Suprapubic skin (tissue), 4 donors: Measurements from ENCODE around the gene NAB1. TPM values are rescaled to one million over a fixed set of nuclear protein-coding genes. Genes with fewer than 3 reads are reported as not detected.

Source experiments
- DNase-seq, 2 donors: peaks; one replicate each; pipeline ENCODE4 v3.0.0-alpha.2; 2019; ENCODE audit warnings: low spot score in 2 of 2
- H3K27ac ChIP-seq: fragments of 200-600 bp; sonication (generic); one replicate; pipeline ENCODE4 v1.5.1; 2019
- H3K27me3 ChIP-seq: fragments of 200-600 bp; sonication (generic); one replicate; pipeline ENCODE4 v1.5.1; 2019
- H3K36me3 ChIP-seq: fragments of 200-600 bp; sonication (generic); one replicate; pipeline ENCODE4 v1.5.1; 2019
- H3K4me1 ChIP-seq: fragments of 200-600 bp; sonication (generic); one replicate; pipeline ENCODE4 v1.5.1; 2019
- H3K4me3 ChIP-seq: fragments of 200-600 bp; sonication (generic); one replicate; pipeline ENCODE4 v1.5.1; 2019; ENCODE audit warnings: mild to moderate bottlenecking
- H3K9me3 ChIP-seq: fragments of 200-600 bp; sonication (generic); one replicate; pipeline ENCODE4 v1.5.1; 2019
- CTCF ChIP-seq, 2 donors: fragments of 200-600 bp in 1 of 2; fragments of 450-650 bp in 1 of 2; sonication (generic) in 1 of 2; IDR thresholded peaks; one replicate each; pipeline ENCODE4 v1.5.1; 2016 to 2019; ENCODE audit warnings: antibody characterized with exemption in 2 of 2, mild to moderate bottlenecking in 1 of 2, moderate library complexity in 1 of 2
- EP300 ChIP-seq: sonication (generic); formaldehyde crosslinking; IDR thresholded peaks from one replicate; pipeline ENCODE4 v1.6.1; 2017; ENCODE audit warnings: antibody characterized with exemption
- POLR2A ChIP-seq, 2 donors: fragments of 450-650 bp; IDR thresholded peaks; one replicate each; pipeline ENCODE4 v1.6.1; 2017; ENCODE audit warnings: antibody characterized with exemption in 2 of 2, mild to moderate bottlenecking in 2 of 2, moderate library complexity in 2 of 2
- POLR2AphosphoS5 ChIP-seq, 3 donors: sonication (generic); formaldehyde crosslinking; IDR thresholded peaks; one replicate each; pipeline ENCODE4 v1.6.1; 2017; ENCODE audit warnings: antibody characterized with exemption in 3 of 3
- WGBS: methylation state at CpG from one replicate; pipeline ENCODE4 v1.1.5; 2018; 5-methylcytosine and 5-hydroxymethylcytosine counted together
- total RNA-seq, 4 donors: library from RNA; depleted of rRNA; stranded (reverse); fragments of >200 nt; gene quantifications; one replicate each; pipeline ENCODE4 v1.1.0, GENCODE V29; 2016

The NAB1 gene
- total RNA-seq, 4 donors from 2014 or later, result 83.3 to 116 (median 111) TPM

GRCh38 chr2:190666895-190667294 lies 18.0 kb downstream of the NAB1 start:
- Histone ChIP-seq H3K4me1 (peaks cover 27% of the 10 kb centered on the region), H3K27ac (no peak overlapping the region), H3K9me3 (no peaks in the 10 kb centered on the region), H3K4me3 (no peak overlapping the region), H3K27me3 (no peaks in the 10 kb centered on the region), H3K36me3 (peaks cover 24% of the 10 kb centered on the region)
- WGBS, result 38% methylated on average over 1 of the region's 1 CpG
- no peak for DNase-seq
- TF ChIP-seq POLR2A (IDR thresholded peaks at IDR 0.05) (no peak), POLR2AphosphoS5 (IDR thresholded peaks at IDR 0.05) (no peak), EP300 (no peak), CTCF (IDR thresholded peaks at IDR 0.05) (no peak)

- peaks cover 37% of the 10 kb centered on the region for H3K36me3 ChIP-seq
- TF ChIP-seq POLR2AphosphoS5 (IDR thresholded peaks at IDR 0.05) (no peak), CTCF (IDR thresholded peaks at IDR 0.05) (no peak), POLR2A (IDR thresholded peaks at IDR 0.05) (no peak), EP300 (no peak)
- no peaks in the 10 kb centered on the region for H3K27me3 ChIP-seq
- H3K27ac ChIP-seq, result no peak overlapping the region
- DNase-seq, result no peak
- peaks cover 9% of the 10 kb centered on the region for H3K4me1 ChIP-seq
- H3K4me3 ChIP-seq, result no peak overlapping the region
- no peaks in the 10 kb centered on the region for H3K9me3 ChIP-seq
Measured at GRCh38 chr2:190668892-190669291, 20.0 kb downstream of the NAB1 start.

GRCh38 chr2:190670182-190670946 lies 21.5 kb downstream of the NAB1 start:
- Histone ChIP-seq H3K4me3 (no peak overlapping the region), H3K27me3 (no peaks in the 10 kb centered on the region), H3K36me3 (peaks cover 43% of the 10 kb centered on the region), H3K27ac (no peak overlapping the region), H3K4me1 (peaks cover 8% of the 10 kb centered on the region), H3K9me3 (no peaks in the 10 kb centered on the region)
- TF ChIP-seq POLR2A (IDR thresholded peaks at IDR 0.05), result no peak
- DNase-seq, result no peak
- 85% methylated on average over 10 of the region's 10 CpGs for WGBS

- DNase-seq, result no peak
- H3K27ac ChIP-seq, result no peak overlapping the region
- H3K4me3 ChIP-seq, result no peak overlapping the region
- peaks cover 45% of the 10 kb centered on the region for H3K36me3 ChIP-seq
- no peaks in the 10 kb centered on the region for H3K4me1 ChIP-seq
- WGBS, result 58% methylated on average over 1 of the region's 1 CpG
- no peak for TF ChIP-seq POLR2AphosphoS5 (IDR thresholded peaks at IDR 0.05)
- no peaks in the 10 kb centered on the region for H3K27me3 ChIP-seq
- H3K9me3 ChIP-seq, result no peaks in the 10 kb centered on the region
Measured at GRCh38 chr2:190674966-190675650, 26.2 kb downstream of the NAB1 start.

- Histone ChIP-seq H3K27me3 (no peaks in the 10 kb centered on the region), H3K4me3 (no peak overlapping the region), H3K4me1 (no peaks in the 10 kb centered on the region), H3K9me3 (no peaks in the 10 kb centered on the region), H3K36me3 (peaks cover 24% of the 10 kb centered on the region), H3K27ac (no peak overlapping the region)
- WGBS, result 76% methylated on average over 4 of the region's 4 CpGs
- DNase-seq, result no peak
- no peak for TF ChIP-seq EP300
- no peak for TF ChIP-seq POLR2A (IDR thresholded peaks at IDR 0.05)
- no peak for TF ChIP-seq POLR2AphosphoS5 (IDR thresholded peaks at IDR 0.05)
- no peak for TF ChIP-seq CTCF (IDR thresholded peaks at IDR 0.05)
Measured at GRCh38 chr2:190677255-190677654, 28.4 kb downstream of the NAB1 start.

- H3K4me1 ChIP-seq, result no peaks in the 10 kb centered on the region
- WGBS, result 67% methylated on average over 6 of the region's 6 CpGs
Measured at GRCh38 chr2:190678444-190679162, 29.7 kb downstream of the NAB1 start.

More at GRCh38 chr2:190678444-190679162, 29.7 kb downstream of the NAB1 start:
- Histone ChIP-seq H3K27ac (no peak overlapping the region), H3K4me3 (no peak overlapping the region), H3K27me3 (no peaks in the 10 kb centered on the region), H3K36me3 (peaks cover 17% of the 10 kb centered on the region), H3K9me3 (no peaks in the 10 kb centered on the region)
- no peak for DNase-seq
- no peak for TF ChIP-seq POLR2A (IDR thresholded peaks at IDR 0.05)
- TF ChIP-seq POLR2AphosphoS5 (IDR thresholded peaks at IDR 0.05), result no peak
- no peak for TF ChIP-seq EP300
- no peak for TF ChIP-seq CTCF (IDR thresholded peaks at IDR 0.05)
